Measurements from ENCODE around the gene IQCH. TPM values are rescaled to one million over a fixed set of nuclear protein-coding genes. Genes with fewer than 3 reads are reported as not detected.

The IQCH gene
- total and polyA plus RNA-seq, 5 donors = 0.34 to 2.1 (median 1.4) TPM

DNA sequence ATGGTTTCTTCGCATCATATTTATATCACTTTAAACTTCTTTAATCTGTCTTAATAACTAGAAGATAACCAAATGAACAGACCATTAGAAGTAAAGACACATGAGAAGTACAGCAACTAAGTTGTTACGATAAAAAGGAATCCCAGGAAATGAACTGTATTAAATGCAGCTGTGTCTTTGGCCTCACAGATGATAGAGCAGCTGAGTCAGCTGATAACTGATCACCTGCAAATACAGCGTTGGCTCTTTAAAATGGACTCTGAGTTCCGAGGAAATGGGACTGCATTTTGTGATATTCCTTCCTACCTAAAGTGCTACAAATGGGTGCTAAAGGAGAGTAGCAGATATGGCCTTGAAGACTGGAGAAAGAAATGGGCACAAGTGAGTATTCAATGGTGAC lies 145.3 kb downstream of the IQCH start:
- no peak for DNase-seq
- WGBS = 84% methylated on average over 4 of the region's 4 CpGs
- intact Hi-C loops (cut with DNase I) = no loop called here
- Histone ChIP-seq H3K4me3 (ENCODE audit: low read length) (no peak overlapping the region), H3K4me1 (ENCODE audit: control insufficient read depth, insufficient read depth, low read length) (no peaks in the 10 kb centered on the region), H3K9me3 (ENCODE audit: control insufficient read depth, low read length) (no peaks in the 10 kb centered on the region), H3K27me3 (ENCODE audit: control insufficient read depth, insufficient read depth) (no peaks in the 10 kb centered on the region), H3K27ac (ENCODE audit: low read length) (no peak overlapping the region)
- ATAC-seq = no peak

DNA sequence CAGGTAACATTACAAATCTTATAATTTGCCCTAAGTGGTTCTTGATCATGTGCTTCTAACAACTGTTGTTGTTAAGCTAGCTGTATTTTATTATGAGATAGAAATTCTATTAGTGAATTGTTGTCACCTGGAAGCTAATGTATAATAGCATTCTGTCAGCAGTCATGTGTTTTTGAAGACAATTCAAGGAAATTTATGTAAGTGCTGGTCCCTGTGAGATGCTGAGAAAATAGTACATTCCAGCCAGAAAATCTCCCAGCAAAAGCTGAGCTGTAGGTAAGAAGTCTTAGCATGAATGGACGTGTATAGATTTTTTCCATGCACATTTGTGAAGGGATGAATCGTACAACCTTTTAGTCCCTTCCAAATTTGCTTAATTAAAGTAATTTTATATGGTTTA lies 146.3 kb downstream of the IQCH start:
- no peaks in the 10 kb centered on the region for H3K9me3 ChIP-seq (ENCODE audit: control insufficient read depth, low read length)
- DNase-seq = no peak
- 84% methylated on average over 2 of the region's 2 CpGs for WGBS
- no peak overlapping the region for H3K4me3 ChIP-seq (ENCODE audit: low read length)
- H3K4me1 ChIP-seq (ENCODE audit: control insufficient read depth, insufficient read depth, low read length) = no peaks in the 10 kb centered on the region
- H3K27me3 ChIP-seq (ENCODE audit: control insufficient read depth, insufficient read depth) = no peaks in the 10 kb centered on the region
- H3K27ac ChIP-seq (ENCODE audit: low read length) = no peak overlapping the region
- intact Hi-C loops (cut with DNase I) = no loop called here
- ATAC-seq = no peak

DNA sequence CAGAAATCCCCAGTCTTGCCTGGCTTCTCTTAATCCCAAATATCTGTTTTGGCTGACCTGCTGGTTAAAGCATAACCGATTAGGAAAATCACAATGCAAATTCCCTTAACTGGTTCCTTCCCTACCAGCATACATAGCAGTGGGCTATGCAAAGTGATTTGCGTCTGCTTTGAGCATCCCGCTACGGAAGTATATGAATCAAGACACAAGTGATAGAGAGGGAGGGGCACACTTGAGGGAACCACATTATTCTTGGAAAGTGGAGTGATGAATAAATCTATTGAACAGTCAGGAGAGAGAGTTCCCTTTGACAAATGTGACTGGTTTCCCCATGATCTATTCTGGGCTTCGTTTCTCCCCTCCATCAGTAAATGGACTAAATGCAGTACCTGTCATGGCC lies 146.8 kb downstream of the IQCH start:
- ATAC-seq = no peak
- 86% methylated on average over 5 of the region's 5 CpGs for WGBS
- Histone ChIP-seq H3K4me3 (ENCODE audit: low read length) (no peak overlapping the region), H3K9me3 (ENCODE audit: control insufficient read depth, low read length) (no peaks in the 10 kb centered on the region), H3K27me3 (ENCODE audit: control insufficient read depth, insufficient read depth) (no peaks in the 10 kb centered on the region), H3K27ac (ENCODE audit: low read length) (no peak overlapping the region), H3K4me1 (ENCODE audit: control insufficient read depth, insufficient read depth, low read length) (no peaks in the 10 kb centered on the region)
- intact Hi-C loops (cut with DNase I) = no loop called here
- DNase-seq = no peak

- no peaks in the 10 kb centered on the region for H3K27me3 ChIP-seq (ENCODE audit: control insufficient read depth, insufficient read depth)
- no peaks in the 10 kb centered on the region for H3K9me3 ChIP-seq (ENCODE audit: control insufficient read depth, low read length)
- DNase-seq (no peak), ATAC-seq (no peak)
- no peak overlapping the region for H3K27ac ChIP-seq (ENCODE audit: low read length)
- WGBS = 75% methylated on average over 4 of the region's 4 CpGs
- H3K4me3 ChIP-seq (ENCODE audit: low read length) = no peak overlapping the region
- intact Hi-C loops (cut with DNase I) = no loop called here
- no peaks in the 10 kb centered on the region for H3K4me1 ChIP-seq (ENCODE audit: control insufficient read depth, insufficient read depth, low read length)
Observed at GRCh38 chr15:67403428-67404154, 149.0 kb downstream of the IQCH start.

- H3K4me3 ChIP-seq (ENCODE audit: low read length) = no peak overlapping the region
- no peak for ATAC-seq
- no peaks in the 10 kb centered on the region for H3K4me1 ChIP-seq (ENCODE audit: control insufficient read depth, insufficient read depth, low read length)
- no peaks in the 10 kb centered on the region for H3K27me3 ChIP-seq (ENCODE audit: control insufficient read depth, insufficient read depth)
- H3K27ac ChIP-seq (ENCODE audit: low read length) = no peak overlapping the region
- no peaks in the 10 kb centered on the region for H3K9me3 ChIP-seq (ENCODE audit: control insufficient read depth, low read length)
- 75% methylated on average over 4 of the region's 4 CpGs for WGBS
- DNase-seq = no peak
- intact Hi-C loops (cut with DNase I) = no loop called here
Observed at GRCh38 chr15:67405208-67406191, 150.9 kb downstream of the IQCH start.

DNA sequence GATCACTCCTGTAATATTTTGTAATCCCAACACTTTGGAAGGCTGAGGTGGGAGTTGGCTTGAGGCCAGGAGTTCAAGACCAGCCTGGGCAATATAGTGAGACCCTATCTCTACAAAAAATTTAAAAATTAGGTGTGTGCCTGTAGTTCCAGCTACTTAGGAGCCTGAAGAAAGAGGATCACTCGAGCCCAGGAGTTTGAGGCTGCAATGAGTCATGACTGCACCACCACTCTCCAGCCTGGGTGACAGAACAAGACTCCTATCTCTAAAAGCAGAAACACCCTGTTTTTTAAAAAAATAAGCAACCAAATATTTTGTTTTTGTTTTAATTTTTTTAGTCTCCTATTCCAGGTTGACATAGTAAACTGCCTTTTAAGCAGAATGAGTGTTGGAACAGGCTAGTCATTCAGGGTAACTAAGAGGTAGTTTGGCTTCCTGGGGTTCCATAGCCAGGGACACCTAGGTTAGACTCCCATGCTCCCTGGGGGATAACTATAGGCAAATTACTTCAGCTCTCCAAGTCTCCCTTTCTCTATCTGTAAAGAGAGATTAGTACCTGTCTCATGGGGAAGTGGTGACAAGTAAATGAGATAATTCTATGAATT lies 151.8 kb downstream of the IQCH start:
- 75% methylated on average over 1 of the region's 1 CpG for whole genome bisulfite sequencing
- ATAC-seq (no peak), DNase-seq (no peak)
- Histone ChIP-seq H3K4me3 (ENCODE audit: low read length) (no peak overlapping the region), H3K4me1 (ENCODE audit: control insufficient read depth, insufficient read depth, low read length) (no peaks in the 10 kb centered on the region), H3K27ac (ENCODE audit: low read length) (no peak overlapping the region), H3K9me3 (ENCODE audit: control insufficient read depth, low read length) (no peaks in the 10 kb centered on the region), H3K27me3 (ENCODE audit: control insufficient read depth, insufficient read depth) (no peaks in the 10 kb centered on the region)
- intact Hi-C loops (cut with DNase I) = no loop called here

GRCh38 chr15:67407786-67408185 lies 153.2 kb downstream of the IQCH start:
- Histone ChIP-seq H3K4me1 (ENCODE audit: control insufficient read depth, insufficient read depth, low read length) (no peaks in the 10 kb centered on the region), H3K27me3 (ENCODE audit: control insufficient read depth, insufficient read depth) (no peaks in the 10 kb centered on the region), H3K4me3 (ENCODE audit: low read length) (no peak overlapping the region), H3K27ac (ENCODE audit: low read length) (no peak overlapping the region), H3K9me3 (ENCODE audit: control insufficient read depth, low read length) (no peaks in the 10 kb centered on the region)
- ATAC-seq = no peak
- 83% methylated on average over 8 of the region's 8 CpGs for WGBS
- intact Hi-C loops (cut with DNase I) = no loop called here
- no peak for DNase-seq

DNA sequence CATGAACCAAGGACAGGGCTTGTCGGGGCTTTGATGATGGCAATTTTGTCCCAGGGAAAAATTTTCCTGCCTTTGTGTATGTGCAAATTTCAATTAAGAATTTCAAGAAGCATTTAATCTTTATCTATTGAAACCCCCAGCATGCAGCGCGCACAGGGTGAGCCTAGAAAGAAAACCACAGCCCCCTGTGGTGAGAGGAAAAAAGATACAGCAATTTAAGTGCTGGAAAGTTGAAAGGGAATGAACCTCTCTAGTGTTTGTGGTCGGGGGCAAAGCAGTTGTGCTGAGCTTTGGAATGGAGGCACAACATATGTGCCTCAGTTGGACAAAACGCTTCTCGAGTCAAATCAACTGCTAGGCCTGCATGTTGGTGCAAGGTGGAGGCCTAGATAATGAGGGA lies 154.6 kb downstream of the IQCH start:
- Histone ChIP-seq H3K4me1 (ENCODE audit: control insufficient read depth, insufficient read depth, low read length) (peaks cover 2% of the 10 kb centered on the region), H3K9me3 (ENCODE audit: control insufficient read depth, low read length) (no peaks in the 10 kb centered on the region)
- 92% methylated on average over 6 of the region's 6 CpGs for WGBS

GRCh38 chr15:67411486-67411885 lies 156.9 kb downstream of the IQCH start:
- ATAC-seq = no peak
- no peaks in the 10 kb centered on the region for H3K27me3 ChIP-seq (ENCODE audit: control insufficient read depth, insufficient read depth)
- H3K4me1 ChIP-seq (ENCODE audit: control insufficient read depth, insufficient read depth, low read length) = peaks cover 3% of the 10 kb centered on the region
- H3K9me3 ChIP-seq (ENCODE audit: control insufficient read depth, low read length) = no peaks in the 10 kb centered on the region
- H3K4me3 ChIP-seq (ENCODE audit: low read length) = no peak overlapping the region
- intact Hi-C loops (cut with DNase I) = no loop called here
- no peak overlapping the region for H3K27ac ChIP-seq (ENCODE audit: low read length)
- no peak for DNase-seq

More for the DNA sequence above, 154.6 kb downstream of the IQCH start:
- H3K27ac ChIP-seq (ENCODE audit: low read length) = no peak overlapping the region
- H3K4me3 ChIP-seq (ENCODE audit: low read length) = no peak overlapping the region
- DNase-seq (no peak), ATAC-seq (no peak)
- H3K27me3 ChIP-seq (ENCODE audit: control insufficient read depth, insufficient read depth) = no peaks in the 10 kb centered on the region
- intact Hi-C loops (cut with DNase I) = no loop called here

DNA sequence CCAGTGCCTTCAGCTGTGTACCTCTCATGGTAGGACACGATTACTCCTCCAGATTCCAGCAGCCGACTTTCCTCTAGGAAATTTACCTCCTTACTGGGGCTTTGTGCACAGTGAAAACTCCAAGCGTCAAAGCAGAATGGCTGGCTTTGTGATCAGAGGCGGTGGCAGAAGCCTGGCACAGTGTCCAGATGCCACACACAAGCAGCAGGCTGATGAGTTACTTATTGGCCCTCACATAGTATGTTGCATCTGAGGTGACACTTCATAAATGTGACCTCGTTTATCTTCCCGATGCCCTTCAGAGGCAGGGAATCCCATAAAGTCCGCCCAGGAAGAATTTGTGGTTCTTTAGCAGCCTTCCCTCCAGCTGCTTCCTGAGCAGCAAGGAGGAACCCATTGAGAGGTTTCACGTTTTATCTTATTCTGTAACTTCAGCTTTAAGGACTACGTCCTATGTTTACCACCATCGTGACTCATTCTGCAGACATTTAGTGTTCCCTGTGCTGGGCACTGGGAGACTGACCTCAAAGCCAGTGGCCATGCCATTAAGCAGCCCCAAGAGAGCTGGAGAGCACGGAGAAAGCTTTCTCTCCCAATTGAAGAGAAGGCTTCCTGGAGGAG lies 159.3 kb downstream of the IQCH start:
- 47% methylated on average over 11 of the region's 11 CpGs for WGBS
- ATAC-seq (no peak), DNase-seq (no peak)
- intact Hi-C loops (cut with DNase I) = no loop called here
- Histone ChIP-seq H3K27me3 (ENCODE audit: control insufficient read depth, insufficient read depth) (no peaks in the 10 kb centered on the region), H3K9me3 (ENCODE audit: control insufficient read depth, low read length) (no peaks in the 10 kb centered on the region), H3K4me1 (ENCODE audit: control insufficient read depth, insufficient read depth, low read length) (peaks cover 3% of the 10 kb centered on the region), H3K27ac (ENCODE audit: low read length) (no peak overlapping the region), H3K4me3 (ENCODE audit: low read length) (no peak overlapping the region)

GRCh38 chr15:67415181-67415580 lies 160.6 kb downstream of the IQCH start:
- intact Hi-C loops (cut with DNase I) = no loop called here
- H3K4me3 ChIP-seq (ENCODE audit: low read length) = no peak overlapping the region
- DNase-seq (no peak), ATAC-seq (no peak)
- no peaks in the 10 kb centered on the region for H3K9me3 ChIP-seq (ENCODE audit: control insufficient read depth, low read length)
- 81% methylated on average over 7 of the region's 7 CpGs for whole genome bisulfite sequencing
- no peak overlapping the region for H3K27ac ChIP-seq (ENCODE audit: low read length)
- peaks cover 3% of the 10 kb centered on the region for H3K4me1 ChIP-seq (ENCODE audit: control insufficient read depth, insufficient read depth, low read length)
- no peaks in the 10 kb centered on the region for H3K27me3 ChIP-seq (ENCODE audit: control insufficient read depth, insufficient read depth)

All from right cardiac atrium (tissue), 5 donors.